ENCODE data around the gene C9orf50.
"Not testable (repeated sequence)": the region's sequence is repeated elsewhere in the genome, so short reads cannot be mapped to it uniquely, and the experiment has no call there.

DNA sequence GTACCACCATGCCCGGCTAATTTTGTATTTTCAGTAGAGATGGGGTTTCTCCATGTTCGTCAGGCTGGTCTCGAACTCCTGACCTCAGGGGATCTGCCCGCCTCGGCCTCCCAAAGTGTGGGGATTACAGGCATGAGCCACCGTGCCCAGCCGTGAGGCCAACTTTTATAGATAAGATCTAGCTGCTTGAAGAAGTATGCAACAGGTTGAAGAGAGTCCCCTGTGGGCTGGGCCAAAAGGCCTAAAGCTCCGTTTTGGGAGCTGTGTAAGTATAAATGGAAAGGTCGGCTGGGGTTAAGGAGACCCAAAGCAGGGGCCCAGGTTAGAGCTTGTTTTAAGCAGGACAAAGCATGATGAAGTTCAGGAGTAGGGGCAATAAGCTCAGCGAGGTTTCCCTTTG, 28.1 kb downstream of the C9orf50 start:
- TF ChIP-seq, protein P1, sequence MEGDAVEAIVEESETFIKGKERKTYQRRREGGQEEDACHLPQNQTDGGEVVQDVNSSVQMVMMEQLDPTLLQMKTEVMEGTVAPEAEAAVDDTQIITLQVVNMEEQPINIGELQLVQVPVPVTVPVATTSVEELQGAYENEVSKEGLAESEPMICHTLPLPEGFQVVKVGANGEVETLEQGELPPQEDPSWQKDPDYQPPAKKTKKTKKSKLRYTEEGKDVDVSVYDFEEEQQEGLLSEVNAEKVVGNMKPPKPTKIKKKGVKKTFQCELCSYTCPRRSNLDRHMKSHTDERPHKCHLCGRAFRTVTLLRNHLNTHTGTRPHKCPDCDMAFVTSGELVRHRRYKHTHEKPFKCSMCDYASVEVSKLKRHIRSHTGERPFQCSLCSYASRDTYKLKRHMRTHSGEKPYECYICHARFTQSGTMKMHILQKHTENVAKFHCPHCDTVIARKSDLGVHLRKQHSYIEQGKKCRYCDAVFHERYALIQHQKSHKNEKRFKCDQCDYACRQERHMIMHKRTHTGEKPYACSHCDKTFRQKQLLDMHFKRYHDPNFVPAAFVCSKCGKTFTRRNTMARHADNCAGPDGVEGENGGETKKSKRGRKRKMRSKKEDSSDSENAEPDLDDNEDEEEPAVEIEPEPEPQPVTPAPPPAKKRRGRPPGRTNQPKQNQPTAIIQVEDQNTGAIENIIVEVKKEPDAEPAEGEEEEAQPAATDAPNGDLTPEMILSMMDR (IDR thresholded peaks at IDR 0.05), result not testable (repeated sequence)
- not testable (repeated sequence) for TF ChIP-seq POLR2AphosphoS5, POLR2A (IDR thresholded peaks at IDR 0.05)

All from sigmoid colon (tissue), 4 donors.